Sciatic nerve (tissue), 2 donors: Measurements from ENCODE around the gene DKK3. TPM values are rescaled to one million over a fixed set of nuclear protein-coding genes. Genes with fewer than 3 reads are reported as not detected.
"Not testable (repeated sequence)": the region's sequence is repeated elsewhere in the genome, so short reads cannot be mapped to it uniquely, and the experiment has no call there.

Experiments
- ATAC-seq: fragments of 200-7000 bp; cut with Tn5 transposase; one replicate; pipeline ENCODE4 v1.9.1; 2020; ENCODE audit warnings: mild to moderate bottlenecking, moderate library complexity
- DNase-seq: peaks from one replicate; pipeline ENCODE4 v3.0.0-alpha.2; 2020; ENCODE audit warnings: low spot score
- intact Hi-C: fragments of 100-400 bp; cut with DNase I; formaldehyde crosslinking; loops from one replicate; pipeline ENCODE4 v1.14.2; 2022
- total RNA-seq: library from RNA; stranded (reverse); fragmentation: NEBNext Ultra II Directional; extraction: Animal tissue kit (Norgen Biotek cat#: 25700); gene quantifications from one replicate; pipeline ENCODE4 v1.2.1, GENCODE V29; 2021
- donor health status: DM: no; HTN: no; CAD: no.
- donor health status: DM: no; HTN: no; CAD: no.

The DKK3 gene
- total RNA-seq, 1 donor from 2014 or later, result 201 TPM

- not testable (repeated sequence) for DNase-seq, ATAC-seq
- intact Hi-C loops, result loop anchor here (10.0 kb wide), 2 partner anchors 106 to 246 kb away; no protein-coding TSS in a partner anchor
Measured at GRCh38 chr11:12040719-12041118, 32.3 kb upstream of the DKK3 start.

GRCh38 chr11:12032968-12033367 lies 24.5 kb upstream of the DKK3 start:
- ATAC-seq (no peak), DNase-seq (no peak)
- intact Hi-C loops, result loop anchor here (10.0 kb wide), 1 partner anchor 78 kb away; no protein-coding TSS in a partner anchor

- DNase-seq, result no peak
- intact Hi-C loops, result loop anchor here (10.0 kb wide), 1 partner anchor 77 kb away; no protein-coding TSS in a partner anchor
- no peak for ATAC-seq
Measured at GRCh38 chr11:12031856-12032544, 23.6 kb upstream of the DKK3 start.

GRCh38 chr11:12029738-12030363 lies 21.4 kb upstream of the DKK3 start:
- no peak for ATAC-seq
- intact Hi-C loops, result loop anchor here (10.0 kb wide), 1 partner anchor 75 kb away; no protein-coding TSS in a partner anchor
- no peak for DNase-seq

DNA sequence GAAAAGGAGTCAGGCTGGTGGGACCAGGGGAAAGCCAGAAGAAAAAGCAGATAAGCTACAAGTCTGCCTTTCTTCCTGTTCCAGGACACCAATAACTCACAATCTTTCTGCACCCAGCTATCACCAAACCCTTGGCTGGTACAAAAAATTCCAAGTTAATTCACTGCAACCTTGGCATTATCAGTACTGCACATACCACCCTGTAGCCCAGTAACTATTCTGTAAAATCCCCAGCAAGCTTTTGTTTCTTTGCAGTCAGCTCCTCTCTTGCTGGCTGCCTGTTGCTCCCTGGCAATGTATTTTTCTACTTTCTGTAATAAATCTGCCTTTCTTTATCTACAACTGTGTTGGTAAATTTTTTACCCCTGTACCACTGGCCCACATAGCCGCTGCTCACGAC lies 20.7 kb upstream of the DKK3 start:
- no peak for ATAC-seq
- no peak for DNase-seq
- intact Hi-C loops, result no loop called here

DNA sequence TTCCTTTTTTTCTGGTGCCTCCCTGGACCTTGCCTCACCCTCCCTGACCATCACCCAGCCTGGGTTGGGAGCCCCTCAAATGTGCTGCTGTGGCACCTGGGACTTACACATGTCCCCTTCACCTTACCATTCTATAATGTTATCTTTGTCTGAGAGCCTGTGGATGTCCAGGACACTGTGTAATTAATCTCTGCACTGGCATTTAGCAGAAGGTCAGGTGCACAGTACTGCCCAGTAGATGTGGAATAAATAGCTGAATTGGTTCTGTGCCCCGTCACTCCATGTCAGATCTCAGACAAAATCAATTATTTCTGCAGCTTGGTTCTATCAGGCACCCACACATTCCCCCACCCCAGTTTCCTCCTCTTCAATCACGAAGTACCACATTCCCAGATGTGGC lies 19.9 kb upstream of the DKK3 start:
- intact Hi-C loops, result no loop called here
- no peak for DNase-seq
- ATAC-seq, result no peak

- no peak for ATAC-seq
- DNase-seq, result no peak
- intact Hi-C loops, result no loop called here
Measured at GRCh38 chr11:12026331-12027211, 18.1 kb upstream of the DKK3 start.

GRCh38 chr11:12024254-12024926 lies 16.0 kb upstream of the DKK3 start:
- intact Hi-C loops, result no loop called here
- no peak for ATAC-seq

DNA sequence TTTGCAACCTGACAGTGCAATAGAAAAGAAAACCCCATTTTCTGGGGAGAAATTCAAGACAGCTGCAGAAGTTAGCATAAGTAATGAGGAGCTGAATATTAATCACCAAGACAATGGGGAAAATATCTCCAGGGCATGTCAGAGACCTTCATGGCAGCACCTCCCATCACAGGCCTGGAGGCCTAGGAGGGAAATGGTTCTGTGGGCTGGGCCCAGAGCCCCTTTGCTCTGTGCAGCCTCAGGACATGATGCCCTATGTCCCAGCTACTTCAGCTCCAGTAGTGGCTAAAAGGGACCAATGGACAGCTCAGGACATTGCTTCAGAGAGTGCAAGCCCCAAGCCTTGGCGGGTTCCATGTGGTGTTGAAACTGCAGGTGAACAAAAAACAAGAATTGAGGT lies 14.6 kb upstream of the DKK3 start:
- ATAC-seq (no peak), DNase-seq (no peak)
- intact Hi-C loops, result no loop called here

More at GRCh38 chr11:12024254-12024926, 16.0 kb upstream of the DKK3 start:
- no peak for DNase-seq

GRCh38 chr11:12020546-12020945 lies 12.1 kb upstream of the DKK3 start:
- DNase-seq (no peak), ATAC-seq (no peak)
- intact Hi-C loops, result no loop called here

DNA sequence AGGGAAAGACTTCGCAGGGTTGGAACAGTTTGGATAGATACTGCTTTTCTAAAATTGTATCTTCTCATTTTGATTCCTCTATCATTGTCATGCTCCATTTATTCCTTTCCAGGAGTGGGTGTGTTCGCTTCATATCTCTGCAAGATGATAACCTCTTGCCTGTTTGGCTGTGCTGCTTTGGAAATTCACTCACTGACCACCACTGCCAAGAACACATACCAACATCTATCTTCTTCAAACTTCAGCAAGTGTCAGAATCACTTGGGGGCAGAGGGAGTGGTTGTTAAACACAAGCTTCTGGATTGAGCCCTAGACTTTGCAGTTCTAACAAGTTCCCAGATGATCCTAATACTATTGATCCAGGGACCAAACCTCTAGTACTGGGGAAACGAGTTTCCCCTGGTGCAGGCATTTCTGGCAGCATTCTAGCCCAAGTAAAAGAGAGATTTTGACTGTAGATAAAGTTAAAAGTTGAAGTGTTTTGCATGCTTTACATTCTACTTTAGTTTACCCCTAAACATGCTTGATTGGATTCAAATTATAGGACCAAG lies 11.5 kb upstream of the DKK3 start:
- ATAC-seq, result peak; percentile 30
- intact Hi-C loops, result no loop called here
- DNase-seq, result no peak

GRCh38 chr11:12019337-12019736 lies 10.9 kb upstream of the DKK3 start:
- intact Hi-C loops, result no loop called here
- ATAC-seq (peak; percentile 91), DNase-seq (no peak)

DNA sequence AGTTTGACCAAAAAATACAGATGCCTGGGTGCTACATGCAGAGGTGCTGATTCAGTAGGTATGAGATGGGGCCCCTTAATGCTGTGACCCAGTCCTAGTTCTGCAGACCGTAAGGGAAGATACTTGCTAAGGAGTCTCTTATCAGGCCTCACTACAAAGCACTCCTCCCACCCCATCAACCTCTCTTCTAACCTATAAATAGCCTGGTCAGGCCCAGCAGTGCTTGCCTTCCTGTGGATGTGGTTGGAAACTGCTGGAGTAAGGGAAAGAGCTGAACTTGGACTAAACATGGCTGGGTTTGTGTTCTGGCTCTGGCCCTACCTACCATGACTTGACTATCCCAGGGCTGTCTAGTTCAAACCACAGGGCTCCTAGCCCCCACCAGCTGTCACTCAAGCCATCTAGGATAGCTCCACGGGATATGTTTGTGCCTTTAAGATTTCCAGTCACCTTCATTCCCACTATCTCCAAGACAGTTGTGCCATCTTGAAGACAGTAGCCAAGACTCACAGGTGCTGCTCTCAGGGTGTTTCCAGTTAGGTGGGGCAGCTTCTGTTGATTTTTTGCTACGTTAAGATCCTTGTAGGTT lies 9.5 kb upstream of the DKK3 start:
- intact Hi-C loops, result no loop called here
- DNase-seq (no peak), ATAC-seq (peak; percentile 47)

- DNase-seq (no peak), ATAC-seq (peak; percentile 49)
- intact Hi-C loops, result no loop called here
Measured at GRCh38 chr11:12017243-12017678, 8.8 kb upstream of the DKK3 start.

DNA sequence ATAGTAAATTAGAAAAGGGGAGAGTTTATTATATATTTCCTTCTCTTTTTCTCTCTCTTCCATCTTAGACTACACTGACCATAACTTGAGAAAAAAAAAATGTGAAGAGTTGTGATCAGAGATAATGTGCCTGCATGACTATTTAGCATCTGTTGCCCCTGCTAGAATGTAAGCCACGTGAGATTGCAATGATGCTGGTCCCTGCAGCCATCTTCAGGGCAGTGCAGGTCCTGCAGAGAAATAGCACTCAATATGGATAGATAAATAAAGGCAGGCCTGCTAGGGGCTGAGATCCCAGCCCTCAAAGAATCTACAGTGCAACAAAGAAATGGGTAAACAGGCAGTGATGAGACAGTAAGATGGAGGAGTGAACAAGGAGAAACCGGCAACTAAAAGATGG lies 7.8 kb upstream of the DKK3 start:
- no peak for ATAC-seq
- intact Hi-C loops, result no loop called here
- no peak for DNase-seq

DNA sequence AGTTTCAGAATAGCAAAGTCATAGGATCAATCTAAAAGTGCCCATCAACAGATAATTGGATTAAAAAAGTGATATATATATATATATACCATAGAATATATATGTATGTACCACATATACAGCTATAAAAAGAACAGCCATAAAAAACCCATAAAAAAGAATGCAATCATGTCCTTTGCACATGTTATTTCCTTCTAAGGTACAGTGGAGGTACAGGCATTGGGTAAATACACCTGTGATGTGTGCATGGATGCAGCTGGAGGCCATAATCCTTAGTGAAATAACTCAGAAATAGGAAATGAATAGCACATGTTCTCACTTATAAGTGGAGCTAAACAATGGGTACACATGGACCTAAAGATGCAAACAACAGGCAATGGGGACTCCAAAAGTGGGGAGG lies 7.1 kb upstream of the DKK3 start:
- no peak for ATAC-seq
- DNase-seq, result no peak
- intact Hi-C loops, result no loop called here

- no peak for DNase-seq
- intact Hi-C loops, result no loop called here
- no peak for ATAC-seq
Measured at GRCh38 chr11:12013781-12014180, 5.4 kb upstream of the DKK3 start.

DNA sequence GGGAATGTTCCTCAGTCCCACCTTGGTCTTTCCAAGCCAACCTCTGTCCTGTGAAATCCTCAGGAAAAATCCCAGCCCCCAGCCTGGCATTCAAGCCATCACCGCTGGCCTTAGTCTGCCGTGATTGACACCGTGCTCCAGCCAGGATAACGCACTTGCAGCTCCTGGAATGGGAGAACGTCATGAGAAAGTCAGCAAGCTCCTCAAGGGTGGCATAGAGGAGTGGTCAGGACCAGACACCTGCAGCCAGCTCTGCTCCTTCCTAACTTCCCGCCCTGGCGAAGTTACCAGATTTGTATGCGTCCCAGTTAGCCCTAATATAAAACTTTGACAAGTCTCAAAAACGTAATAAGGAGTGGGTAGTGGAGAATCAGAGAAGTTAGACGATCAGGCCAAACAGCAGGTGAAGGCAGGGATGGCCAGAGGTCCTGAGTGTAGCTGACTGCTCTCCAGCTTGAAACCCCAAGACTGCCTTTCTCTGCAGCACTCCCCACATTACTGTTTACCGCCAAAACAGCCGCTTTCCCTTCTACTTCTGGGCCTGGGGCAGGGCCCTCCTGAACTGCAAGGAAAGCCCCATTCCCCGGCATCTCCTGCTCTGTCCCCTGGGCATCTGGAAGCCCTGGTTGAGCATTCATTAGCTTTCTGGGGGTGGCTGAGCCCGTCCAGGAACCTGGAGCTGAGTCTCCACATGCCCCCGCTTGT lies 1.3 kb upstream of the DKK3 start:
- intact Hi-C loops, result no loop called here

More for the DNA sequence above, 1.3 kb upstream of the DKK3 start:
- DNase-seq (no peak), ATAC-seq (no peak)
